Trophoblast cell (in vitro differentiated cells and primary cell): ENCODE measurements around the gene EDC3.
A peak's percentile ranks its signal among the peaks of the same experiment; 100 is the strongest.

Experiments used
- DNase-seq, 2 donors: peaks; one replicate each; pipeline ENCODE4 v3.0.0-alpha.2; 2016
- H2AFZ ChIP-seq: 2 replicates; pipeline ENCODE4 v1.6.1; 2013; ENCODE audit warnings: low read length, moderate library complexity, mild to moderate bottlenecking; ENCODE audit not compliant: insufficient read depth, poor library complexity
- H2AK5ac ChIP-seq: 2 replicates; pipeline ENCODE4 v1.6.1; 2013; ENCODE audit warnings: mild to moderate bottlenecking, low read length
- H2BK120ac ChIP-seq: 2 replicates; pipeline ENCODE4 v1.6.1; 2013; ENCODE audit warnings: low read length, mild to moderate bottlenecking, moderate library complexity; ENCODE audit not compliant: insufficient read depth, poor library complexity
- H2BK12ac ChIP-seq: 2 replicates; pipeline ENCODE4 v1.6.1; 2013; ENCODE audit warnings: mild to moderate bottlenecking, low read length, moderate library complexity
- H2BK5ac ChIP-seq: 2 replicates; pipeline ENCODE4 v1.6.1; 2013; ENCODE audit warnings: low read length, low read depth, moderate library complexity, mild to moderate bottlenecking; ENCODE audit not compliant: poor library complexity
- H3K14ac ChIP-seq: 2 replicates; pipeline ENCODE4 v1.6.1; 2013; ENCODE audit warnings: mild to moderate bottlenecking, low read length
- H3K18ac ChIP-seq: 2 replicates; pipeline ENCODE4 v1.6.1; 2013; ENCODE audit warnings: mild to moderate bottlenecking, low read length
- H3K23ac ChIP-seq: 2 replicates; pipeline ENCODE4 v1.6.1; 2013; ENCODE audit warnings: low read length
- H3K27ac ChIP-seq: 2 replicates; pipeline ENCODE4 v1.5.1; 2013; ENCODE audit warnings: low read depth, mild to moderate bottlenecking, inconsistent platforms, low read length, moderate library complexity
- H3K27me3 ChIP-seq: 2 replicates; pipeline ENCODE4 v1.6.1; 2013; ENCODE audit warnings: inconsistent platforms, mild to moderate bottlenecking, low read length, moderate library complexity; ENCODE audit not compliant: insufficient read depth
- H3K36me3 ChIP-seq, 2 experiments: 1 replicate in 1 of 2; 2 replicates in 1 of 2; pipeline ENCODE4 v1.6.1; 2013; ENCODE audit warnings: low read length in 2 of 2, mild to moderate bottlenecking in 2 of 2, moderate library complexity in 1 of 2; ENCODE audit not compliant: insufficient read depth in 2 of 2, control insufficient read depth in 1 of 2
- H3K4ac ChIP-seq: 2 replicates; pipeline ENCODE4 v1.6.1; 2013; ENCODE audit warnings: low read depth, mild to moderate bottlenecking, low read length, moderate library complexity
- H3K4me1 ChIP-seq, 2 experiments: 1 replicate in 1 of 2; 2 replicates in 1 of 2; pipeline ENCODE4 v1.6.1; 2013; ENCODE audit warnings: low read length in 2 of 2, mild to moderate bottlenecking in 2 of 2, moderate library complexity in 1 of 2; ENCODE audit not compliant: insufficient read depth in 2 of 2, control insufficient read depth in 1 of 2
- H3K4me2 ChIP-seq: 2 replicates; pipeline ENCODE4 v1.6.1; 2013; ENCODE audit warnings: inconsistent platforms, mild to moderate bottlenecking, low read length, moderate library complexity
- H3K4me3 ChIP-seq: 2 replicates; pipeline ENCODE4 v1.5.1; 2013; ENCODE audit warnings: mild to moderate bottlenecking, low read depth, low read length, inconsistent platforms
- H3K79me1 ChIP-seq: one replicate; pipeline ENCODE4 v1.6.1; 2013; ENCODE audit warnings: low read length
- H3K79me2 ChIP-seq: 2 replicates; pipeline ENCODE4 v1.6.1; 2013; ENCODE audit warnings: low read length, mild to moderate bottlenecking; ENCODE audit not compliant: control insufficient read depth, insufficient read depth, poor library complexity
- H3K9ac ChIP-seq: 2 replicates; pipeline ENCODE4 v1.6.1; 2013; ENCODE audit warnings: mild to moderate bottlenecking, low read length
- H3K9me3 ChIP-seq: 2 replicates; pipeline ENCODE4 v1.6.1; 2013; ENCODE audit warnings: low read depth, mild to moderate bottlenecking, control low read depth, inconsistent platforms, low read length; ENCODE audit not compliant: insufficient read depth
- H4K12ac ChIP-seq: 2 replicates; pipeline ENCODE4 v1.6.1; 2013; ENCODE audit warnings: low read depth, mild to moderate bottlenecking, low read length, moderate library complexity
- H4K8ac ChIP-seq: 2 replicates; pipeline ENCODE4 v1.6.1; 2013; ENCODE audit warnings: low read depth, mild to moderate bottlenecking, low read length, moderate library complexity
- H4K91ac ChIP-seq: one replicate; pipeline ENCODE4 v1.6.1; 2013; ENCODE audit warnings: low read depth, mild to moderate bottlenecking, low read length, moderate library complexity
- WGBS: extraction: QIAGEN DNeasy Blood & Tissue Kit; methylation state at CpG from one replicate; pipeline ENCODE4 v1.1.7; 2013; ENCODE audit warnings: missing lambda C conversion rate; ENCODE audit not compliant: insufficient read length, insufficient coverage; ENCODE audit errors: extremely low coverage; 5-methylcytosine and 5-hydroxymethylcytosine counted together

The EDC3 gene

GRCh38 chr15:74585857-74586256, 110.0 kb downstream of the EDC3 start:
- Histone ChIP-seq H3K79me1 (peaks cover 31% of the 10 kb centered on the region), H2BK12ac (no peak overlapping the region), H2AK5ac (no peak overlapping the region), H3K27ac (no peak overlapping the region), H3K9me3 (no peaks in the 10 kb centered on the region), H4K8ac (peak overlapping the region; percentile 55), H3K4ac (no peak overlapping the region), H2BK5ac (no peak overlapping the region), H3K23ac (no peak overlapping the region), H3K4me2 (no peak overlapping the region), H4K12ac (no peak overlapping the region), H3K79me2 (peaks cover 3% of the 10 kb centered on the region), H3K9ac (no peak overlapping the region), H2BK120ac (no peak overlapping the region), H3K36me3 (peaks cover 16 to 33% of the 10 kb centered on the region in 2 experiments), H3K18ac (no peak overlapping the region), H3K4me3 (no peak overlapping the region), H3K4me1 (peaks cover 46 to 49% of the 10 kb centered on the region in 2 experiments), H4K91ac (no peak overlapping the region), H3K14ac (no peak overlapping the region), H3K27me3 (no peaks in the 10 kb centered on the region), H2AFZ (no peak overlapping the region)
- WGBS = no CpG with 5 or more reads among the region's 9 CpGs
- no peak for DNase-seq

- Histone ChIP-seq H3K23ac (no peak overlapping the region), H4K12ac (no peak overlapping the region), H3K27me3 (no peaks in the 10 kb centered on the region), H2AK5ac (peak overlapping the region; percentile 12), H3K9me3 (no peaks in the 10 kb centered on the region), H2AFZ (no peak overlapping the region), H3K79me2 (peaks cover 3% of the 10 kb centered on the region), H3K79me1 (peaks cover 34% of the 10 kb centered on the region), H3K4ac (peak overlapping the region; percentile 28), H4K8ac (no peak overlapping the region), H3K4me3 (no peak overlapping the region), H2BK12ac (peak overlapping the region; percentile 1), H3K4me1 (peaks cover 49 to 54% of the 10 kb centered on the region in 2 experiments), H2BK120ac (peak overlapping the region; percentile 49), H3K9ac (no peak overlapping the region), H2BK5ac (peak overlapping the region; percentile 5), H4K91ac (no peak overlapping the region), H3K36me3 (peaks cover 13 to 27% of the 10 kb centered on the region in 2 experiments), H3K18ac (no peak overlapping the region), H3K14ac (no peak overlapping the region), H3K27ac (peak overlapping the region; percentile 54), H3K4me2 (no peak overlapping the region)
- no peak for DNase-seq
- WGBS = no CpG with 5 or more reads among the region's 3 CpGs
These were observed 110.6 kb downstream of the EDC3 start for GRCh38 chr15:74585191-74585590.

DNA sequence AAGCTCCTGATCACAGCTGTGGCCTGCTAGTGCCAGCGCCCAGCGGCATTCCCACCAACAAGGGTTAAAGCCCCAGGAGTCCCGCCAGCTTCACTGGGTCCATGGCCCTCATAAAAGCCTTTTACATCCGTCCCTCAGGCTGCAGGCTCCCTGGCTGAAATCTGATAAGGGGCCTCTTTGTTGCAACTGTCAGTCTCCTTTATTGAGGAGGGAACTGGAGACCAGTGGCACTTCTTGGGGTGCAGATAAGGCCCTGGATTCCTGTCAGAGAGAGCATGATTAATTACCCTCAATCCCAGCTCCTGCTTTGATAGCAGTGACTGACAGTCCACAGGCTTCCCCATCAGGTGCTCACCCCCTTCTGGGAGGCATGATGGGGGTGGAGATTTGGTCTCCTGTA, 111.0 kb downstream of the EDC3 start:
- H3K27me3 ChIP-seq = no peaks in the 10 kb centered on the region
- peaks cover 13 to 23% of the 10 kb centered on the region in 2 experiments for H3K36me3 ChIP-seq
- H2AK5ac ChIP-seq = no peak overlapping the region
- DNase-seq = no peak
- peak overlapping the region; percentile 17 for H4K91ac ChIP-seq
- no peak overlapping the region for H2BK120ac ChIP-seq
- no peak overlapping the region for H3K23ac ChIP-seq
- WGBS = no CpG with 5 or more reads among the region's 4 CpGs
- H3K4me1 ChIP-seq = peaks cover 48 to 54% of the 10 kb centered on the region in 2 experiments
- peaks cover 3% of the 10 kb centered on the region for H3K79me2 ChIP-seq
- H3K4me2 ChIP-seq = peak overlapping the region; percentile 21
- peak overlapping the region; percentile 19 for H2BK12ac ChIP-seq
- peak overlapping the region; percentile 5 for H3K18ac ChIP-seq
- H3K4me3 ChIP-seq = no peak overlapping the region
- H3K14ac ChIP-seq = no peak overlapping the region
- H3K79me1 ChIP-seq = peaks cover 33% of the 10 kb centered on the region
- H3K4ac ChIP-seq = peak overlapping the region; percentile 7
- no peak overlapping the region for H2AFZ ChIP-seq
- H4K12ac ChIP-seq = no peak overlapping the region
- H2BK5ac ChIP-seq = peak overlapping the region; percentile 5
- no peak overlapping the region for H3K9ac ChIP-seq
- no peak overlapping the region for H4K8ac ChIP-seq
- no peaks in the 10 kb centered on the region for H3K9me3 ChIP-seq
- peak overlapping the region; percentile 72 for H3K27ac ChIP-seq

GRCh38 chr15:74584204-74584603, 111.6 kb downstream of the EDC3 start:
- no peaks in the 10 kb centered on the region for H3K27me3 ChIP-seq
- H3K79me2 ChIP-seq = peaks cover 3% of the 10 kb centered on the region
- peak overlapping the region; percentile 21 for H3K4me2 ChIP-seq
- peak overlapping the region; percentile 19 for H2BK12ac ChIP-seq
- H4K12ac ChIP-seq = no peak overlapping the region
- no CpG with 5 or more reads among the region's 2 CpGs for WGBS
- H2BK120ac ChIP-seq = no peak overlapping the region
- H3K18ac ChIP-seq = peak overlapping the region; percentile 5
- no peak overlapping the region for H3K4me3 ChIP-seq
- no peak overlapping the region for H2AK5ac ChIP-seq
- DNase-seq = no peak
- H4K8ac ChIP-seq = no peak overlapping the region
- H3K23ac ChIP-seq = no peak overlapping the region
- no peaks in the 10 kb centered on the region for H3K9me3 ChIP-seq
- peaks cover 28% of the 10 kb centered on the region for H3K79me1 ChIP-seq
- H2BK5ac ChIP-seq = peak overlapping the region; percentile 3
- no peak overlapping the region for H2AFZ ChIP-seq
- peaks cover 11 to 20% of the 10 kb centered on the region in 2 experiments for H3K36me3 ChIP-seq
- no peak overlapping the region for H3K9ac ChIP-seq
- H3K27ac ChIP-seq = peak overlapping the region; percentile 72
- H4K91ac ChIP-seq = peak overlapping the region; percentile 17
- H3K4ac ChIP-seq = peak overlapping the region; percentile 7
- no peak overlapping the region for H3K14ac ChIP-seq
- peaks cover 43 to 48% of the 10 kb centered on the region in 2 experiments for H3K4me1 ChIP-seq
